GM23248 (cell line): ENCODE data around the gene SLC6A18.

Experiments
- EZH2 ChIP-seq: fragments of 200-600 bp; sonication (generic); IDR thresholded peaks from 2 replicates; pipeline ENCODE4 v1.6.1; 2018; ENCODE audit warnings: antibody characterized with exemption, mild to moderate bottlenecking; ENCODE audit not compliant: insufficient read depth, poor library complexity, severe bottlenecking
- EZH2phosphoT487 ChIP-seq: fragments of 200-600 bp; sonication (generic); IDR thresholded peaks from 2 replicates; pipeline ENCODE4 v1.6.1; 2018; ENCODE audit warnings: antibody characterized with exemption, moderate library complexity, mild to moderate bottlenecking, low read depth; ENCODE audit not compliant: insufficient read depth

GRCh38 chr5:1222147-1222546, 3.0 kb upstream of the SLC6A18 start:
- TF ChIP-seq EZH2 (no peak), EZH2phosphoT487 (no peak)
